ENCODE results near the gene TMEM270.

DNA sequence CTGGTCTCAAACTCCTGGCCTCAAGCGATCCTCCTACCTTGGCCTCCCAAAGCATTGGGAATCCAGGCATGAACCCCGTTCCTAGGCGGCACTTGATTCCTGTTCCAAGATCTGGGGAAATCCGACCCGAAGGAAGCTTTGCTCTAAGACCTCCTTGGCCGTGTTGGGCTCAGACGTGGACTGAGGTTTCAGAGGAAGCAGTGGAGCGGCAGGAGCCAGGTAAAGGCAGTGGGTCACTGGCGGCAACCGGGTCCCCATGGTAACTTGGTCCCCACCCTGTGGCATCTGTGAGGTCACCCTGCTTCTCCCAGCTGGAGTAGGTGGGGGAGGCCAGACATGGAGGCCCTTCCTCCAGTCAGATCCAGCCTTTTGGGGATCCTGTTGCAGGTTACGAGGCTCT is at the start of gene TMEM270:
- TF ChIP-seq, protein P1, sequence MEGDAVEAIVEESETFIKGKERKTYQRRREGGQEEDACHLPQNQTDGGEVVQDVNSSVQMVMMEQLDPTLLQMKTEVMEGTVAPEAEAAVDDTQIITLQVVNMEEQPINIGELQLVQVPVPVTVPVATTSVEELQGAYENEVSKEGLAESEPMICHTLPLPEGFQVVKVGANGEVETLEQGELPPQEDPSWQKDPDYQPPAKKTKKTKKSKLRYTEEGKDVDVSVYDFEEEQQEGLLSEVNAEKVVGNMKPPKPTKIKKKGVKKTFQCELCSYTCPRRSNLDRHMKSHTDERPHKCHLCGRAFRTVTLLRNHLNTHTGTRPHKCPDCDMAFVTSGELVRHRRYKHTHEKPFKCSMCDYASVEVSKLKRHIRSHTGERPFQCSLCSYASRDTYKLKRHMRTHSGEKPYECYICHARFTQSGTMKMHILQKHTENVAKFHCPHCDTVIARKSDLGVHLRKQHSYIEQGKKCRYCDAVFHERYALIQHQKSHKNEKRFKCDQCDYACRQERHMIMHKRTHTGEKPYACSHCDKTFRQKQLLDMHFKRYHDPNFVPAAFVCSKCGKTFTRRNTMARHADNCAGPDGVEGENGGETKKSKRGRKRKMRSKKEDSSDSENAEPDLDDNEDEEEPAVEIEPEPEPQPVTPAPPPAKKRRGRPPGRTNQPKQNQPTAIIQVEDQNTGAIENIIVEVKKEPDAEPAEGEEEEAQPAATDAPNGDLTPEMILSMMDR (IDR thresholded peaks at IDR 0.05), result no peak
- TF ChIP-seq POLR2A (IDR thresholded peaks at IDR 0.05), result no peak
- no peak for TF ChIP-seq EP300 (IDR thresholded peaks at IDR 0.05)
